WERI-Rb-1 (cell line): ENCODE measurements around the gene MYBL2.

Source experiments
- DNase-seq: peaks from one replicate; pipeline ENCODE4 v3.0.0-alpha.2; 2020
- H3K27ac ChIP-seq: fragments of 250-450 bp; sonication (Bioruptor Pico); 2 replicates; pipeline ENCODE4 v1.5.1; 2020; ENCODE audit warnings: mild to moderate bottlenecking, moderate library complexity
- H3K27me3 ChIP-seq: fragments of 250-450 bp; sonication (Bioruptor Pico); 2 replicates; pipeline ENCODE4 v1.5.1; 2021; ENCODE audit warnings: mild to moderate bottlenecking, low read depth, moderate library complexity; ENCODE audit not compliant: insufficient read depth, severe bottlenecking
- H3K36me3 ChIP-seq: fragments of 250-450 bp; sonication (Bioruptor Pico); 2 replicates; pipeline ENCODE4 v1.5.1; 2020; ENCODE audit warnings: mild to moderate bottlenecking, moderate library complexity
- H3K4me3 ChIP-seq: 2 replicates; pipeline ENCODE4 v1.5.1; 2011; ENCODE audit warnings: low read depth, mild to moderate bottlenecking, control low read depth, low read length
- H3K9me3 ChIP-seq: fragments of 250-450 bp; sonication (Bioruptor Pico); 2 replicates; pipeline ENCODE4 v1.5.1; 2021; ENCODE audit warnings: mild to moderate bottlenecking, moderate library complexity; ENCODE audit not compliant: severe bottlenecking
- TF ChIP-seq, protein P1 (sequence below): IDR thresholded peaks from 2 replicates; pipeline ENCODE4 v1.5.1; 2011; ENCODE audit warnings: low read depth, mild to moderate bottlenecking, control low read depth, inconsistent platforms, low read length

The MYBL2 gene

DNA sequence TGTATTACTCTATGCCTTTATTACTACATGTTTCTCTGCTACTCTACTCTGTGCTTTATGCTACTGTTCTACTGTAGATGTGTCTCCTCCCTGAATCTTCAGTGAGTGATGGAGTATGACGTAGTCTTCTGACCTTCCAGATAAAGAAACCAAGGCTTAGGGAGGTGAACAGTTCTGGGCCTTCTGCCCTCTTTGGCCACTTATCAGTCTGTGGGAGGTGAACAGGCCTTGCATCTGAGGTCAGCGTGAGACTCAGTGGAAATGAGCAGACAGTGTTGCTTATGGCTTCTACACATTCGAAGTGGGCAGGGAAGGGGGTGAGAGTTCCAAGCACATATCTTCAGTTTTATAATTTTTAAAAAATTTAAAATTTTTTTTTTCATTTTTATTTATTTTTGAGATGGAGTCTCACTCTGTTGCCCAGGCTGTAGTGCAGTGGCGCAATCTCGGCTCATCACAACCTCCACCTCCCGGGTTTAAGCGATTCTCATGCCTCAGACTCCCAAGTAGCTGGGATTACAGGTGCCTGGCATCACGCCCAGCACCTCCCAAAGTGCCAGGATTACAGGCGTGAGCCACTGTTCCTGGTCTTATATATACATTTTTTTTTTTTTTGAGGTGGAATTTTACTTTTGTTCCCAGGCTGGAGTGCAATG lies 24.2 kb downstream of the MYBL2 start:
- H3K27ac ChIP-seq: no peak overlapping the region
- peaks cover 72% of the 10 kb centered on the region for H3K36me3 ChIP-seq

DNA sequence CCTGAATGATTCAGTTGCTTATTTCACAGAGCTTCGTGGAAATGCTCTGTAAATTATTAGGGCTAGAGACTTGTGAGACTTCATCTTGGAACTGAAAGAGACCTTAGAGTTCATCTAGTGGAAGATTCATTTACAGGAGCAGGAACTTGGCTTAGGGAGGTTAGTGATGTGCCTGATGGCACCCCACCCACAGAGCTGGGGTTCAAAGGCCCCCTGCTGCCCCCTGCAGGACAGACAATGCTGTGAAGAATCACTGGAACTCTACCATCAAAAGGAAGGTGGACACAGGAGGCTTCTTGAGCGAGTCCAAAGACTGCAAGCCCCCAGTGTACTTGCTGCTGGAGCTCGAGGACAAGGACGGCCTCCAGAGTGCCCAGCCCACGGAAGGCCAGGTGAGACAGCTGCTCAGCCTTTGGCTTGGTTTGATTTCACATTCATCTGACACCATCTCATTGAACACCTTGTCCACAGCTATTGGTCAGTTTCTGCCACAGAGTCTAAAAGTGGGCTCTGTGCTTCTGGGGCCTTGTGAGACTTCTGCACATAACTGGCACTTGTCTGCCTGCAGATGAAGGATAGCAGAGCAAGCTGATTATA lies 25.1 kb downstream of the MYBL2 start:
- H3K27me3 ChIP-seq: no peaks in the 10 kb centered on the region
- H3K36me3 ChIP-seq: peaks cover 74% of the 10 kb centered on the region
- no peak overlapping the region for H3K27ac ChIP-seq

More for the DNA sequence above, 24.2 kb downstream of the MYBL2 start:
- DNase-seq: no peak
- Histone ChIP-seq H3K9me3 (no peaks in the 10 kb centered on the region), H3K4me3 (no peak overlapping the region), H3K27me3 (no peaks in the 10 kb centered on the region)
- TF ChIP-seq, protein P1, sequence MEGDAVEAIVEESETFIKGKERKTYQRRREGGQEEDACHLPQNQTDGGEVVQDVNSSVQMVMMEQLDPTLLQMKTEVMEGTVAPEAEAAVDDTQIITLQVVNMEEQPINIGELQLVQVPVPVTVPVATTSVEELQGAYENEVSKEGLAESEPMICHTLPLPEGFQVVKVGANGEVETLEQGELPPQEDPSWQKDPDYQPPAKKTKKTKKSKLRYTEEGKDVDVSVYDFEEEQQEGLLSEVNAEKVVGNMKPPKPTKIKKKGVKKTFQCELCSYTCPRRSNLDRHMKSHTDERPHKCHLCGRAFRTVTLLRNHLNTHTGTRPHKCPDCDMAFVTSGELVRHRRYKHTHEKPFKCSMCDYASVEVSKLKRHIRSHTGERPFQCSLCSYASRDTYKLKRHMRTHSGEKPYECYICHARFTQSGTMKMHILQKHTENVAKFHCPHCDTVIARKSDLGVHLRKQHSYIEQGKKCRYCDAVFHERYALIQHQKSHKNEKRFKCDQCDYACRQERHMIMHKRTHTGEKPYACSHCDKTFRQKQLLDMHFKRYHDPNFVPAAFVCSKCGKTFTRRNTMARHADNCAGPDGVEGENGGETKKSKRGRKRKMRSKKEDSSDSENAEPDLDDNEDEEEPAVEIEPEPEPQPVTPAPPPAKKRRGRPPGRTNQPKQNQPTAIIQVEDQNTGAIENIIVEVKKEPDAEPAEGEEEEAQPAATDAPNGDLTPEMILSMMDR: no peak

DNA sequence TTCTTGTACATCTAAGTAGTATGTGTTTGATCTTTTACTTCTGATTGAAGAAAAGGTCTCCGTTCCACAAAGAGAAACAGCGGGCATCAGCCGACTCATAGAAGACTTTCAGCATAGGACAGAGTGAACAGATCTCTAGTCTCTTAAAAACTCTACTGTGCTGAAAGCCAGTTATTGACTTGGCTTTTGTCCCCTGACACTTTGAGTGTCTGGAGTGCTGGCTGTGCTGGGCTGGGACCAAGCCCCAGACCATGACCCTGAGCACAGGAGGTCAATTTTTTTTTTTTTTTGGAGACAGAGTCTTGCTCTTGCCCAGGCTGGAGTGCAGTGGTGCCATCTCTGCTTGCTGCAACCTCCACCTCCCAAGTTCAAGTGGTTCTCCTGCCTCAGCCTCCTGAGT lies 27.8 kb downstream of the MYBL2 start:
- no peak overlapping the region for H3K4me3 ChIP-seq
- H3K9me3 ChIP-seq: no peaks in the 10 kb centered on the region
- peaks cover 64% of the 10 kb centered on the region for H3K36me3 ChIP-seq
- TF ChIP-seq, protein P1: no peak
- H3K27ac ChIP-seq: no peak overlapping the region
- no peak for DNase-seq
- H3K27me3 ChIP-seq: no peaks in the 10 kb centered on the region

More for the DNA sequence above, 25.1 kb downstream of the MYBL2 start:
- DNase-seq: peak; percentile 64
- H3K4me3 ChIP-seq: no peak overlapping the region
- TF ChIP-seq, protein P1: peak; percentile 77
- no peaks in the 10 kb centered on the region for H3K9me3 ChIP-seq

DNA sequence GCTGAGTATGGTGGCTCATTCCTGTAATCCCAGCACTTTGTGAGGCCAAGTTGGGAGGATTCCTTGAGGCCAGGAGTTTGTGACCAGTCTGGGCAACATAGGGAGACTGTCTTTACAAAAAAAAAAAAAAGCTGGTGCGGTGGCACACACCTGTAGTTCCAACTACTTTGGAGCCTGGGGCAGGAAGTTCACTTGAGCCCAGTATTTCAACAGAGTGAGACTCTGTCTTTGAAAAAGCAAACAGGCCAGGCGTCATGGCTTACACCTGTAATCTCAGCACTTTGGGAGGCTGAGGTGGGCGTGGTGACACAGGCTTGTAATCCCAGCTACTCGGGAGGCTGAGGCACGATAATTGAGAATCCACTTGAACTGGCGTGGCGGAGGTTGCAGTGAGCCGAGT lies 28.7 kb downstream of the MYBL2 start:
- Histone ChIP-seq H3K9me3 (no peaks in the 10 kb centered on the region), H3K36me3 (peaks cover 67% of the 10 kb centered on the region)
- TF ChIP-seq, protein P1: no peak

DNA sequence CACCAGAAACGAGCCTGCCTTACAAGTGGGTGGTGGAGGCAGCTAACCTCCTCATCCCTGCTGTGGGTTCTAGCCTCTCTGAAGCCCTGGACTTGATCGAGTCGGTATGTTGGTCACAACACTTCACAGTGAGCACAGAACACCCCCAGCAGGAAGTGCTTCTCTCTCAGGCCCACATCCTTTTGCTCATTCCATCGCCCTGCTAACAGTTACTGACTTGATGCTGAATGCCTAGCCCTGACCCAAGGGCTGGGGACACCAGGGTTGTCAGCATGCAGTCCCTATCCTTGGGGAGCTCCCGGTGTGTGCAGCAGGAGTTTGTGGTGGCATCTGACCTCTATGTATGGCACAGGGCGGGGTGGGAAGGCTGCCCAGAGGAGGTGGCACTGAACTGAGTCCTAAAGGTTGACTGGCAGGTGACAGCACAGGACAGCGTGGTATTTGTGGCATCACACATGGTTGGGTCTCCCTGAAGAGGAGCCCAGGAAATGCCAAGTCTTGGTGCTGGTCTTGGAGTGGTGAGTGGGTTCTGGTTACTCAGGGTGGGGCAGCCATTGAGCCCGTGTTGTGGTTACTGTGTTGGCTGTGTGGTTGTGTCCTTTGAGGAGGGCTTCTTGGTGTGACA lies 33.1 kb downstream of the MYBL2 start:
- Histone ChIP-seq H3K27ac (no peak overlapping the region), H3K27me3 (no peaks in the 10 kb centered on the region), H3K9me3 (no peaks in the 10 kb centered on the region), H3K36me3 (peaks cover 76% of the 10 kb centered on the region), H3K4me3 (no peak overlapping the region)
- TF ChIP-seq, protein P1: no peak
- DNase-seq: no peak

More for the DNA sequence above, 28.7 kb downstream of the MYBL2 start:
- Histone ChIP-seq H3K4me3 (no peak overlapping the region), H3K27me3 (no peaks in the 10 kb centered on the region), H3K27ac (no peak overlapping the region)
- DNase-seq: no peak
